HPDE6-E6E7 (cell line): ENCODE data around the gene SEC14L1.
"Not testable (repeated sequence)": the region's sequence is repeated elsewhere in the genome, so short reads cannot be mapped to it uniquely, and the experiment has no call there.

Experiments
- DNase-seq: peaks from one replicate; pipeline ENCODE4 v3.0.0; 2011; ENCODE audit warnings: missing footprints; ENCODE audit errors: extremely low spot score

Gene SEC14L1

GRCh38 chr17:77140878-77141767 lies at the start of gene SEC14L1:
Gene SEC14L1, plus strand, starts transcription at chr17:77140969. Its CDS starts 2,628 bp downstream, at chr17:77143597.
- DNase-seq, result no peak

- DNase-seq, result no peak
Observed at GRCh38 chr17:77092025-77092424, 48.7 kb upstream of the SEC14L1 start.

GRCh38 chr17:77095461-77095860 lies 45.3 kb upstream of the SEC14L1 start:
- no peak for DNase-seq

DNA sequence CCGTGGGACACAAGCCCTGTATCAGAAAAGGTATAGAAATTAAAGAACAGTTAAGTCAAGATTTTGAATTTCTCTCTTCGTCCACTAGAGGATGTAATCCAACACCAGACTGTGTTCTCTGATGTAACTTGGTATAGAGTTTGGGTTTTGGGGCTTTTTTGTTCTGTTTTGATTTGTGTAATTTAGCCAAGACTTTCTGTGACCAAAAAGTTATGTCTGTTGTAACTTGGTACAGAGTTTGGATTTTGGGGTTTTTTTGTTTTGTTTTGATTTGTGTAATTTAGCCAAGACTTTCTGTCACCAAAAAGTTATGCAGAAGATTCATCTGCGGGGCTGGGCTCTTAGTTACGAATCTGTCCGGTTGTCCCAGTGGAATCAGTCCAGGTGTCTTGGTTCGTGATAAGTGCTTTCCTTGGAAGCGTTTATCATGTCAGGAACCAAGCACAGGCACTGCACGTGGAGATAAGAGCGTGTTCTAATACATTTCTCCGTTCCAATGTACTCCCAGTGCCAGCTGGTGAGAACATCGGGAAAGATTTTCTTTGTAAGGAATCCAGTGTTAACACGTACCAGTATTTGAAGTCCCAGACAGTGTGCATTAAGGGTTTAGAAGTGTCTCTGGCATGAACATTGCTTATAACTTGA lies 44.1 kb upstream of the SEC14L1 start:
- no peak for DNase-seq

DNA sequence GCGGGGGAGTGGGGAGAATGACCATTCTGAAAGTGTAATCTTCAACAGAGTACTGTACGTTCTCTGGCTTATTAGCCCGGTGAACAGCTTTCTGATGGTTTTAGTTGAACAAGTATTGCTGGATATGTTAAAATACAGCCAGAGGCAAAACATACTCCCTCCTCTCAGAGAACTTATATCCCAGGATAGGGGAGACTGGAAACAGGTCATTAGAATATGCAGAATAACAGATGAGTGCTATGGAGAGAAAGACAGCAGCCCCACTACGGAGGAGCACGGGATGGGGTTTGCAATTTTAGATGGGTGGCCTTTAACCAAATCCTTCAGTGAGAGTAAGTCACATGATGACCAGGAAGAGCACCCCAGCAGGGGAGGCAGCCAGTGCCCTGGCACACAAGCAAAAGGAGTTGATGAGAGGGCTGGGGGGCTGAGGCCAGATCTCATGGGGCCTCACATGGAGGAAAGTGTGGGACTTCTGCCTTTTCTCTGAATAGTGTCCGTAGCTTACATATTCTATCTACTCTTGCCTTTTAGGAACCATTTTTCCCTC lies 43.1 kb upstream of the SEC14L1 start:
- no peak for DNase-seq

DNA sequence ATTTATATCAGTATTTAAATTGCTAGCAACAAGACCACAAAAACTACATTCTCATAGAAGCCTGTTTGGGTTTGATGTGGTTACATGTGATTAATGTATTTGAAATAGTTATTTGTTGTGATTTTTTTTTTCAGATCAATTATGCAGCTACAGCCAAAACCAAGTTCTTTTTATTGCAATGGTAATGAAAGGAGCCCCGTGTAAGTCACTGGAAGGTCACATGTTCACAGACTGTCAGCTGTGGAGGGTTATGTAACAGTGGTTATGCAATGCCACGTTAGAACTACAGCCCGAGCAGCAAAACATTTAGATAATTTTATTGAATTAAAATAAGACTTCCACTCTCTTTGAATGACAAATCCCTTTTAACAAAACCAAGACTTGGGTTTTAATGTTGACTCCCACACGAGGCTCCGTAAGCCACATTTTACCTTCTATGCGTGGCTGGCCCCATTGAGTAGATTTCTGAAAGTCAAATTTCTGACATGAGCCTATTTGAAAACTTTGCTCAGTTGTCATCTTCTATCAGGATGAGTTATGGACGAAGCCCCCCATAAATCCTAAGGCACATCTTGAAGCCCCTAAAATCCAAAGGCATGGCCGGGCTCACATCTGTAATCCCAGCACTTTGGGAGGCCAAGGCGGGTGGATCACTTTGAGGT lies 41.8 kb upstream of the SEC14L1 start:
- no peak for DNase-seq

GRCh38 chr17:77099997-77100396 lies 40.8 kb upstream of the SEC14L1 start:
- DNase-seq, result no peak

DNA sequence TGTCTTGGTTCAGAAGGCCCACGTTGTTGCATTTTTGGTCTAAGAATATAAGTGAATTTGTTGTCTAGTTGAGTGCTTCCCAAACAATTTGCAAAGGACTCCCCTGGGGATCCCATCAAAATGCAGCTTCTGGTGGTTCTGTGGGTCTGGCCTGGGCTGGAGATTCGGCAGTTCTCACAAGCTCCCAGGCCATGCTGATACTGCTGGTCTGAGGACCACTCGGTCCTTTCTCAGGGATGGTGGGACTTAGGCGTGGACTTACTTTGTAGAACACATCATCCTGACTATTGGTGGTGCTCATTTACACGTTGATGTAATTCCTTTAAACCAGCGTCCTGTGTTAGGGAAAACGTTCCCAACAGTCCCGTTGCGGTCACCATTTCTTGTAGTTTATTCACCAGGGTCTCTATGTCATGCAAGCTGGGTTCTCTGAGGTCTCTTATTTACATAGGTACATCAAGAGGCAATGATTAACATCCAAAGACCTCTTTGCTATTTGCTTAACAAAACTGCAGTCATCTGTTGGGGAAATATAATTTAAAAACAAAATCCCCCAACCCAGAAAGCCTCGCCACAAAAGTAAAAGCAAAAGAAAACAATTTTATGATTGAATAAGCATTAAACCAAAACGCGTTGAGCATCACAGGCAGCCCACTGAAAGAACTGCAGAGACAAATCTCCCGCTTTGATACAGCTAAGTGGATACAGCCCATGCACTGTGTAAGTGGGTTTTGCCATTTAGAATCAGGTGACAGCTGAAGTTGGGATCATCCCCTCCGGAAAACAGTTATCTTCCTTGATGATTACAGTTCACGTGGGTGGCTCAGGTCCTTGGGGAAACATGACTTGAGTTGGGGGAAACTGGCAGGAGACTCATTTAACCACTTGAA lies 39.0 kb upstream of the SEC14L1 start:
- DNase-seq, result no peak

- DNase-seq, result not testable (repeated sequence)
Observed at GRCh38 chr17:77102411-77103134, 38.2 kb upstream of the SEC14L1 start.

- no peak for DNase-seq
Observed at GRCh38 chr17:77105706-77106105, 35.1 kb upstream of the SEC14L1 start.

GRCh38 chr17:77106874-77107358 lies 33.9 kb upstream of the SEC14L1 start:
- no peak for DNase-seq

DNA sequence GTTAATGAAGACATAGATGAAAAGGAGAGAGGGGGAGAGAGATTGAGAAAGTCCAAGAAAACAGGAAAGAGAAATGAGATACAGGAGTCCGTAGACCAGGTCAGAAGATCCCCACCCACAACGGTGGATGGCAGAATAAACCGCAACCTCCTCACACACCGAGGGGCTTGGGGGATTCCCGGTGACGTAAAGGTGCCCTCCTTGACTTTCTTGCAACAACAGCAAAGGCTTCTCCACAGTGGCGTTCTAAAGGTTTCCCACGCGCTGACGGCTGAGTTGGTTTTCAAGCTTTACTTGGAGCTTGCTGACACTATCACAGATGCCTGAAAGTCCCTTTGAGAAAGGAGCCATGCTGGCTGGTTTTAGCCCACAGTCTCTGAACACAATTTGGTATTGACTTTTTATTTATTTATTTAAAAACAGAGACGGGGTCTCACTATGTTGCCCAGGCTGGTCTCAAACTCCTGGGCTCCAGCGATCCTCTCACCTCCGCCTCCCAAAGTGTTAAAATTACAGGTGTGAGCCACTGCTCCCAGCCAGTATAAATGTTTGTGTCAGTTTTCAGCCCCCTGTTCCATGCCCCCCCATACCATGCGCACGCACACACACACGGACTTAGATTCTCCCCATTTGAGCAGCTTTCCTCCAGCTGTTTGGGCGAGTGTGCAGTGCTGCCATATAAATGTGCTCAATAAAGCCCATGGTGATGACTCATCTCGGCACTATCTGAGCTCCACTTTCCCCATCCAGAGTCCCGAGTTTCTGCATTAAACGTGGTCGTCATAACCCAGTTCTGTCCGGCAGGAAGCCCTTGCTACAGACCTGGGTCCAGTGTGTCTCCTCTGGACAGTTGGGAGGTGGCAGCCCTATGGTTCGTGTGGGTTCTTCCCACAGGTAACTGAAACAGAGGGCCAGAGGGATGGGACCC lies 33.0 kb upstream of the SEC14L1 start:
- DNase-seq, result no peak

DNA sequence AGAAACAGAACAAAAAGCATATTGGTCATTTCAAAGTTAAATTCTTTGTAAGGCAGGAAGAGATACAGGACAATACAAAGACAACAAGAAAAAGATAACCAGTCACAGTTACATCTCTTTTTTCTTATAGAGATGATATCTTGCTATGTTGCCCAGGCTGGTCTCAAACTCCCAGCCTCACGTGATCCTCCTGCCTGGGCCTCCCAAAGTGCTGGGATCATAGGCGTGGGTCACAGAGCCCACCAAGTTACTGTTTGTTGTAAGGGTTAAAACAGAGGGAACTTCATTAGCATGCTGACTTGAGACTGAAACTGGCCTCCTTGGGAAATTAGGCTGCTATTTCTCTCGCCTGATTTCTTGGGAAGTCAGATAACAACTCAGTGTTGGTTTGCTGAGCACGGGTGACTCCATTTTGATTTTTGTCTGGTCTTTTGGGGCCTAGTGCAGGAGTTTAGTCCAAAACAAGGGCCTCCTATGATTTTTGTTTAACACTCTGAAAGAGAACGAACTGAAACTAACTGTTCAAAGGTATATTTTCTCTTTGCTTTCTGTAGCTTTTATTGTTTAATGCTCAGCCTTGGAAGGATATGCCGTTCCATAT lies 31.5 kb upstream of the SEC14L1 start:
- no peak for DNase-seq

DNA sequence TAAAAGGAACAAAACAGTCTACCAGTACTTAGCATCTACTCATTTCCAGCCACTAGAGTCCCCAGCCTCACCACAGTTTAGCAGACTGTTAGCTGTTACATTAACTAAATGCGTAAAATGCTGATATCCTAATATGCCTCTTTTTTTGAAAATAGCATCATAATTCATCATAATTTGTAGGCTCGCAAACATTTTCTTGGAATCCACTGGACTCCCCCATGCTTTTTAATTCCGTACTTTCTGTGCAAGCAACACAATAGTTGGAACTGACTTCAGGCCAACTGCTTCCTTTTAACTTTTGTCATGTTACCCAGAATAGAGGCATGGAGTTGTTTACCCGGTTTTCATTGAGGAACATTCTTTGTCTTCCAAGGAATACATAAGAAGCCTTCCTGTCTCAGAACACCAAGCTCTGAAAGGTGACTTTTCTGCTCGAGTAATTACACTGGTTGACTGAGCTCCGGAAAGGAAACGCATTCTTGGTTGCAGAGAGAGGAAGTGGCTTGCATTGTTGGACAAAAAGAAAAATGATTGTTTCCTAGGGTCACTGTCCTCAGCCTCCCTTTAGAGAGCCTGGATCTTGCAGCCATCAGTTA lies 30.9 kb upstream of the SEC14L1 start:
- no peak for DNase-seq

- not testable (repeated sequence) for DNase-seq
Observed at GRCh38 chr17:77111165-77111933, 29.4 kb upstream of the SEC14L1 start.

DNA sequence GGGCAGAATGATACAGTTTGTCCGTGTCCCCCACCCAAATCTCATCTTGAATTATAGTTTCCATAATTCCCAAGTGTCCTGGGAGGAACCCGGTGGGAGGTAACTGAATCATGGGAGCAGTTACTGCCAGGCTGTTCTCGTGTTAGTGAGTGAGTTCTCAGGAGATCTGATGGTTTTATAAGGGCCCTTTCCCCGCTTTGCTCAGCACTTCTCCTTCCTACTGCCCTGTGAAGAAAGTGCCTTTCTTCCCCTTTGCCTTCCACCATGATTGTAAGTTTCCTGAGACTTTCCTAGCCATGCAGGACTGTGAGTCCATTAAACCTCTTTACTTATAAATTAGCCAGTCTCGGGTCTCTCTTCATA lies 28.9 kb upstream of the SEC14L1 start:
- no peak for DNase-seq

DNA sequence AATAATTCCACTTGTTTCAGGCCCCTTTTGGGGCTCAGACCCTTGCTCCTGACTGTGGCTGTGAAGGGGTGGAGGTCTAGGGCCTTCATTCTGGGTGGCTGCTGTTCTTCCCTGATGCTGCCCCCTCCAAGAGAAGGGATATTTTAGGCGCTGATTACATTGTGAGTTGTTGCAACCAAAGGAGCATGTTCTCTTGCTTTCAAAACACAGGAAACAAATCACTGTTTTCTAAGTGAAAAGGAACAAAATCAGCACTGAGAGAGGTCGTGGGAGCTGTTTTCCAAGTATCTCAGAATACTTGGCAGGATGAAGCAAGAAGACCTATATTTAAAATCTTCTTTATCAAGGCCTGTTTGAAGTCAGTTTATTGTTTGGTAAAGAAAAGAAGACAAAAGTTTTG lies 25.3 kb upstream of the SEC14L1 start:
- DNase-seq, result no peak

DNA sequence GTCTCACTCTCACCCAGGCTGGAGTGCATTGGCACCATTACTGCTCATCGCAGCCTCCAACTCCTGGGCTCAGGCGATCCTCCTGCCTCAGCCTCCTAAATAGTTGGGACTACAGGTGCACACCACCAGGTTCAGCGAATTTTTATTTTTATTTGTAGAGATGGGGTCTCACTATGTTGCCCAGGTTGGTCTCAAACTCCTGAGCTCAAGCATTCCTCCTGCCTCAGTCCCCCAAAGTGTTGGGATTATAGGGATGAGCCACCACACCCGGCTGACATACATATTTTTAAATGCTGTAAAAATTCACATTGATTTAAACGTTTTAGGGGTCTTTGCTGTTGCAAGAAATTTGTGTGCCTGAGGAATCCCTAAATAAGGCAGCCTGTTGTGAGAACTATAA lies 24.8 kb upstream of the SEC14L1 start:
- no peak for DNase-seq
